NCI-H748 treated with DMSO at 0.1 percent for 48 hours (cell line): ENCODE measurements around the gene CD247.

Experiments
- DNase-seq: peaks from one replicate; lab custom pipeline; 2025; lab: John Stamatoyannopoulos, UW

The CD247 gene

GRCh38 chr1:167542109-167543032 lies 24.0 kb upstream of the CD247 start:
- DNase-seq: no peak

GRCh38 chr1:167541610-167542009 lies 23.3 kb upstream of the CD247 start:
- no peak for DNase-seq

GRCh38 chr1:167541003-167541402 lies 22.7 kb upstream of the CD247 start:
- no peak for DNase-seq

GRCh38 chr1:167538657-167539056 lies 20.3 kb upstream of the CD247 start:
- no peak for DNase-seq

- peak; percentile 43 for DNase-seq
These were observed 15.5 kb upstream of the CD247 start for GRCh38 chr1:167533851-167534300.

GRCh38 chr1:167532964-167533824 lies 14.9 kb upstream of the CD247 start:
- no peak for DNase-seq

- DNase-seq: no peak
These were observed 14.0 kb upstream of the CD247 start for GRCh38 chr1:167532375-167532774.

- no peak for DNase-seq
These were observed 11.6 kb upstream of the CD247 start for GRCh38 chr1:167529829-167530474.

GRCh38 chr1:167528057-167528728 lies 9.9 kb upstream of the CD247 start:
- DNase-seq: no peak

GRCh38 chr1:167526667-167527383 lies 8.5 kb upstream of the CD247 start:
- DNase-seq: no peak

- no peak for DNase-seq
These were observed 6.3 kb upstream of the CD247 start for GRCh38 chr1:167524651-167525050.

- DNase-seq: no peak
These were observed 3.9 kb upstream of the CD247 start for GRCh38 chr1:167522246-167522645.

- DNase-seq: no peak
These were observed 2.4 kb upstream of the CD247 start for GRCh38 chr1:167520711-167521206.

GRCh38 chr1:167517535-167518330 lies 596 bp downstream of the CD247 start:
- DNase-seq: no peak

GRCh38 chr1:167516404-167517388 lies 1.6 kb downstream of the CD247 start:
- DNase-seq: no peak

GRCh38 chr1:167515893-167516321 lies 2.4 kb downstream of the CD247 start:
- DNase-seq: no peak

- DNase-seq: no peak
These were observed 2.9 kb downstream of the CD247 start for GRCh38 chr1:167515461-167515860.

- DNase-seq: no peak
These were observed 4.0 kb downstream of the CD247 start for GRCh38 chr1:167514288-167514687.
